DMS 273 treated with DMSO at 0.1 percent for 48 hours (cell line): ENCODE data around the gene FAM72A.
"Not testable (repeated sequence)": the region's sequence is repeated elsewhere in the genome, so short reads cannot be mapped to it uniquely, and the experiment has no call there.

Experiments used
- DNase-seq: peaks from one replicate; lab custom pipeline; 2025; lab: John Stamatoyannopoulos, UW

Gene FAM72A

GRCh38 chr1:206215600-206216392 is 13.2 kb upstream of the FAM72A start:
- not testable (repeated sequence) for DNase-seq

GRCh38 chr1:206210802-206211201 is 8.2 kb upstream of the FAM72A start:
- DNase-seq: not testable (repeated sequence)

- not testable (repeated sequence) for DNase-seq
Observed at GRCh38 chr1:206205569-206205968, 2.9 kb upstream of the FAM72A start.

- DNase-seq: not testable (repeated sequence)
Observed at GRCh38 chr1:206204871-206205270, 2.2 kb upstream of the FAM72A start.

DNA sequence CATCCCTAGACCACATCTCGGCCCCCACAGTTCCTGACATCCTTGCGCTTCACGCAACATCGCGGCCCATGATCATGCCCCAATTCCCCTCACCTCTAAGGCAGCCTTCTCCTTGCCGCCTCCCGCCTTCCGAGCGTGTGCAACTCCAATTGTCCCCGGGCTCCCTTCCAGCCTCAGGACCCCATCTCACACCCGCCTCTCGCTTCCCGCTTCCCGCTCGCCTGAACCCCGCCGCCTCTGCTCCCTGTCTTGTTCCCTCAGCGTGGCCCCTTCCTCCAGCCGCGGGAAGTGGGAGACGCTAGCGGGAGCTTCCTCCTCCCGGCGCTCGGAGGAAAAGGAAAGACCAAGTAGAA is 1.5 kb upstream of the FAM72A start:
- DNase-seq: not testable (repeated sequence)

- not testable (repeated sequence) for DNase-seq
Observed at GRCh38 chr1:206203364-206204158, 922 bp upstream of the FAM72A start, which contains the start of gene SRGAP2. TSS of gene SRGAP2 (plus strand) at chr1:206203541. CDS start at chr1:206205971, 2,430 bp downstream.

GRCh38 chr1:206196748-206197424 is 5.8 kb downstream of the FAM72A start:
- DNase-seq: not testable (repeated sequence)

DNA sequence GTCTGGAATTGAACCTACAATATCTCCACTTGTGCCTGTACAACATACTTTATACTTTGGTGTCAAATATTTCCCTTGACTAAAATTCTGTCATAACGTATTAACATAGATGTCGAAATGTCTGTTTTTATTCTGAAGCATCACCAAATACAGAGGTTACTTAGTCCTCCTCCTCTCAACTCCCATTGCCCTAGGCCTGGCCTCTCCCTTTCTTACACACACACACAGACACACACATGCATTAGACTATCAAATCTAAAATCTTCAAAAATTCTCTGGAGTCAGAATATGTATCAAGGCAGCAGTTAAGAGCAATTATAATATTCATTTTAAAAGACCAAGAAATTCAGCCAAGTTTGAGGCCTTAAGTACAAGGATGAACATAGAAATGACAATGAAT is 7.5 kb downstream of the FAM72A start:
- DNase-seq: not testable (repeated sequence)

GRCh38 chr1:206186826-206187225 is 15.8 kb downstream of the FAM72A start:
- DNase-seq: not testable (repeated sequence)

DNA sequence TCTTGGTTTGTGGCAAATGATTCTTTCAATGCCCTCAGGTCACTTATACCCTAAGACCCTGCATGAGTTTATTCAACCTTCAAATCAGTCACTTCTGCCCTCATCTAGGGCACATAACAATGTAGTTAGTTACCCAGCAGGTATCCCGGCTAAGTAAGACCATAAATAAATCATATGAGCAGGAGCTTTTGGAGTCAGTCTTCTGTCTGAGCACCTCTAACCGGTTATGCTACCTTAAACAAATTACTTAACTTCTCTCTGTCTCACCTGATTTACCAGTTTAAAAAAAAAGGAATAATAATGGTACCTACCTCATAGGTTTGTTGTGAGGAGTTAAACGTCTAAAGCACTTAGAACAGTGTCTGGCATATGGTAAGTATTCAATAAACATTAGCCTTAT is 16.9 kb downstream of the FAM72A start:
- DNase-seq: not testable (repeated sequence)

DNA sequence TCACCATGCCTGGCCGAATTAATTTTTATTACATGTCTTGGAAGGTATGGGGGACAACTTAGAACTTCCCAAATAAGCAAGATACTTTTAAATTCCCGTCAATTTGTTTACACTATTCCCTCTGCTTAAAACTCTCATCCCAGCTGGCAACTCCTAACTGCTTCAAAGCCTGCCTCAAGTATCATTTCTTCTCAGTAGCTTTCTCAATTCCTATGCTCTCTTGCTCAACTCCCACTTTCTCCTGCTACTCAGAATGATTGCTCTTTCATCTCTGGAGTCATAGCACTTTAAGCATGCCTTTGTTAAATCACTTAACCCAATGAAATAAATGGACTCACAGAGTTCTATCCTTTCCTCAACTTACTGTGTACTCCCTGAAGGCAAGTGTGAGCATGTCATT is 18.9 kb downstream of the FAM72A start:
- not testable (repeated sequence) for DNase-seq

DNA sequence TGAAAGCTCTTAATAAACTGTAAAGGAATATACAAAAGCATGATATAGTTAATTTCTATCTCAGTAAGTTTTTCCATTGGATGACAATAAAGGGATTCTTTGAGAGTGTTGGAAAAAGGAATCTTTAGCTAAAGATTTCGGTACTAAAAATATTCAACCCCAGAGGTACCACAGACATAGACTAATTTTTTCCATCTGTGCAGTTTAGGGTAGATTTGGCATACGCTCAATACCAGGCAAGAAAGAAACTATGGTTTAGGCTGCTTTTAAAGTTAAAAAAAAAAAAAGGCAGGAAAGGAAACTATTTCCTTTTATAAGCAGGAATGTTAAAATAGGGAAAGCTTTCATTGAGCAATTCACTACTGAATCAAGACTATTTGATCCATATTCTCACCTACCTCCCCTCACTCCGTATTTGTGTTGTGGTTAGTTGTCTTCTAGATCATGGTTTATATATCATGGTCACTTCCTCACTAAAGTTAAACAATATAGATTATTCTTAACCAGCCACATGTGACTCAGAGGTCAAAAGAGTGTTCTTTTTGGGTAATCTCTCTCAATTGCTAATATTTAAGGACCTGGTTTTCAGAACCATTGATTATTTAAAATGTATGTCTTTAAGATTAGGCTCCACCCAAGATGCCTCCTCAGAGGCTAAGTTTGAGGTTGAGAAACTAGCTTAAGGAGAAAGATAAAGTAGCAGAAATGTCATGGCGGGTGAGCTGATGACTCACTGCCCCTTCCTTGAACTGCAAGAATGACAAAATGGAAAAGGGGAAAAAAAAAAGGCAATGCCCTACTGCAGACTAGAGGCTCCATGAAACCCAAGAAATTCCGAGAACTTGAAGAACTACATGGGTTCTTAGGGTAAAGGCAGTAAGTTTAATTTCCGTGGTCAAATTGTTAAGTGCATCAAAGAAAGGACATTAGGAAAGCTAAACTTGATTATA is 20.0 kb downstream of the FAM72A start:
- not testable (repeated sequence) for DNase-seq

GRCh38 chr1:206179666-206180065 is 23.0 kb downstream of the FAM72A start:
- DNase-seq: not testable (repeated sequence)

DNA sequence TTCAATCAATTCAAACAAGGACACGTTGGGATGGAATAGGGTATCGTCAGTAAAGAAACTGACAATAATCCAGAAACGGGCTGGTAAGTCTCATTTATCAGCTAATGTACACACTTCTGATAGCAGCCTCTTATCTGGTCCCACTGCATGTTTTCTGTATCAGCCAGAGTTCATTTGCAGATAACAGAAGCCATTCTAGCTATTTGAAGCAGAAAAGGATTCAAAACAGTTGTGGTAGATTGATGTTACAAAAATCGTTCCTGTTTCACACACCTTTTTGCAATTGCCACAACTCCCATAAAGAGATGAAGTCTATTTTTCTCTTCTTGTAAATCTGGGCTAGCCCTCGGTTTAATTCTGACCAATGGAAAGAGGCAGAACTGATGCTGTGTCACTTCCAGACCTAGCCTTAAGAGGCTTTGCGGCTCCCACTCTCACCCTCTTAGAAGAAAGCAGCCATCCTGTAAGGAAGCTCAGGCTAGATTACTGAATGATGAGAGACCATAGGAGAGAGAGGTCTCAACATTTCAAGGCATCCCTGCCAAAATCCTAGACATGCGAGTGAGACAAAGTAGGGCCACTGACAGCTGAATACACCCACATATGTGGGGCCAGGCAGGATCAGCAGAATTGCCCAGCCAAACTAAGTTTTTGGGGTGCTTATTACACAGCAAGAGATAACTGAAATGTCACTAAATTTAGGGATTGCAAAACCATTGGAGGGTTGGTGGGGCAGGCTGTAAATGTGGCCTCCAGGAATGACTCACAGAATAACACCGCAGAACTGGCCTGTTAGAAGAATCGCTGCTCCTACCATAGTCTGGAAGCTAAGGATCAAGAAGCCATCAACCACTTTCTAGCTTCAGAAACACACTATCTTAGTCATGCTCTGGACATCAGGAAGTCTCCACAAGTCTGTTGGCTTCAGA is 24.3 kb downstream of the FAM72A start:
- not testable (repeated sequence) for DNase-seq

- not testable (repeated sequence) for DNase-seq
Observed at GRCh38 chr1:206176114-206176502, 26.5 kb downstream of the FAM72A start.

GRCh38 chr1:206175459-206176113 is 27.1 kb downstream of the FAM72A start:
- not testable (repeated sequence) for DNase-seq

DNA sequence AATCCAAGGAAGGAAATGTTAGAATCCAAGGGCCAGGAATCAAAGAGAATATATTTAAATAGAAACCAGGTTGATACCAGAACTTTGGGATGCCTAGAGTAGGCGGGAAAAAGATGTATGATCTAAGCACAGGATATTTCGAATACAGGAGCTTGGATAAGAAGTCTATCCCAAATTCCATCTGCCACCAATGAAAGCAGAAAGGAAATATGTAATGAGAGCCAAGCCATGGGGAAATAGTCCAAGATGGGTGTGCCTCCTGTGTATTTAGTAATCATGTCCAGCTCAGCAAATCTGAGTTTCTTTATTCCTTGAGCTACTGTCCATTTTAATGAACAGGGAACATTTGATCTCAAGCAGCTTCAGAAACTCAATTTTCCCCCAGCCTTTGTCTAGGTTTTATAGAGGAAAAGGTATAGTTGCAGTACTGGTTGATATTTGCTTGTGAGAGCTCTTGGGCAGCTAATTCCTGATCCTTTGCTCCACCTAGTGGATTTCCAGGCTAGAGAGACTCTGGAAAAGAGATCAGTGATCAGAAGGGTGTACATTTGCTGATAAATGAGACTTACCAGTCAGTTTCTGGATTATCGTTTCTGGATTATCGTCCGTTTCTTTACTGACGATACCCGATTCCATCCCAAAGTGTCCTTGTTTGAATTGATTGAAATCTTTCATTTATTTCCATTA is 28.3 kb downstream of the FAM72A start:
- DNase-seq: not testable (repeated sequence)

- DNase-seq: not testable (repeated sequence)
Observed at GRCh38 chr1:206173110-206173719, 29.4 kb downstream of the FAM72A start.
